Naive thymus-derived CD8-positive, alpha-beta T cell (primary cell): ENCODE measurements around the gene TMPRSS6. TPM values are rescaled to one million over a fixed set of nuclear protein-coding genes. Genes with fewer than 3 reads are reported as not detected.
A peak's percentile ranks its signal among the peaks of the same experiment; 100 is the strongest.

ENCODE experiments used
- ATAC-seq, 2 donors: fragments of 150-1000 bp; cut with Tn5 transposase in 1 of 2; sonication (Bioruptor Pico), chemical (Tn5 transposase) in 1 of 2; 1 replicate in 1 of 2; 2 replicates in 1 of 2; pipeline ENCODE4 v1.10.0; 2021; ENCODE audit warnings: mild to moderate bottlenecking in 2 of 2, moderate library complexity in 2 of 2
- POLR2A ChIA-PET: fragments of 350-600 bp; sonication (Branson Sonifier 250); formaldehyde crosslinking; loops from one replicate; lab custom pipeline; 2021; ENCODE audit warnings: antibody characterized with exemption; lab: Charles Lee
- DNase-seq, 10 donors: peaks; one replicate each; pipeline versions ENCODE4 v3.0.0 to v3.0.0-alpha.2; 2020 to 2022
- H3K27ac Mint-ChIP-seq, 10 donors: one replicate each; pipeline ENCODE4 v1.8.0; 2020 to 2022; ENCODE audit warnings: mild to moderate bottlenecking in 10 of 10, mixed read lengths in 10 of 10, moderate library complexity in 4 of 10, inconsistent platforms in 1 of 10
- H3K27me3 Mint-ChIP-seq, 5 donors: one replicate each; pipeline ENCODE4 v1.8.0; 2021 to 2022; ENCODE audit warnings: mixed read lengths in 5 of 5
- H3K36me3 Mint-ChIP-seq, 3 donors: one replicate each; pipeline ENCODE4 v1.8.0; 2020 to 2022; ENCODE audit warnings: mixed read lengths in 3 of 3, mild to moderate bottlenecking in 2 of 3, inconsistent platforms in 1 of 3
- H3K4me1 Mint-ChIP-seq, 4 donors: one replicate each; pipeline ENCODE4 v1.8.0; 2021 to 2022; ENCODE audit warnings: mixed read lengths in 4 of 4
- H3K4me3 Mint-ChIP-seq, 10 donors: one replicate each; pipeline ENCODE4 v1.8.0; 2020 to 2022; ENCODE audit warnings: mild to moderate bottlenecking in 10 of 10, mixed read lengths in 10 of 10, moderate library complexity in 6 of 10, inconsistent platforms in 1 of 10
- H3K9me3 Mint-ChIP-seq, 9 donors: one replicate each; pipeline ENCODE4 v1.8.0; 2020 to 2022; ENCODE audit warnings: mixed read lengths in 9 of 9, mild to moderate bottlenecking in 3 of 9, inconsistent platforms in 1 of 9, moderate library complexity in 1 of 9
- polyA plus RNA-seq, 3 donors: library from polyadenylated mRNA; unstranded; fragments of 300-500 nt; fragmentation: Illumina TruSeq; gene quantifications; one replicate each; pipeline ENCODE4 v1.2.3, GENCODE V29; 2021
- total RNA-seq, 8 experiments: library from RNA in 2 of 8; stranded (reverse) in 2 of 8; gene quantifications; one replicate each; pipeline ENCODE4 v1.2.3 and lab custom pipeline; 2021 to 2026

The TMPRSS6 gene
- total and polyA plus RNA-seq, 5 experiments from 2014 or later = 0.05 to 0.36 (median 0.09) TPM

DNA sequence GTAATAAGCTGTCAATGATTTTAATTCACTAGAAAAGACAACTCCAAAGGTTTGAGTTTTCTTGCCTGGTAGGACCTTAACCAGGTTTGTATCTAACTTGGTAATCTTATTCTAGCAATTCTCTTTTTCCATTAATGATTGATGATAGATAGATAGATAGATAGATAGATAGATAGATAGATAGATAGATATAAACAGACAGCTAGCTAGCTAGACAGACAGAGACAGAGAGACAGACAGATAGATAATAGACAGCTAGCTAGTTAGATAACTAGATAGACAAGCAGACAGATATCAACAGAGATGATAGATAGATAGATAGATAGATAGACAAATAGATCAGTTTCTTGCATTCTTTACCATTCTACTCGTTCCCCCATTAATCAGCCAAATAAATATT lies 15.3 kb downstream of the TMPRSS6 start:
- Mint-ChIP-seq H3K4me3 (no peak overlapping the region), H3K4me1 (peaks cover 3 to 22% (median 9%) of the 10 kb centered on the region in 4 donors), H3K27ac (no peak overlapping the region), H3K9me3 (no peaks in the 10 kb centered on the region), H3K36me3 (no peaks in the 10 kb centered on the region), H3K27me3 (peaks cover 7 to 31% (median 13%) of the 10 kb centered on the region in 5 donors)
- POLR2A ChIA-PET = no interaction called here
- no peak for DNase-seq
- no peak for ATAC-seq

DNA sequence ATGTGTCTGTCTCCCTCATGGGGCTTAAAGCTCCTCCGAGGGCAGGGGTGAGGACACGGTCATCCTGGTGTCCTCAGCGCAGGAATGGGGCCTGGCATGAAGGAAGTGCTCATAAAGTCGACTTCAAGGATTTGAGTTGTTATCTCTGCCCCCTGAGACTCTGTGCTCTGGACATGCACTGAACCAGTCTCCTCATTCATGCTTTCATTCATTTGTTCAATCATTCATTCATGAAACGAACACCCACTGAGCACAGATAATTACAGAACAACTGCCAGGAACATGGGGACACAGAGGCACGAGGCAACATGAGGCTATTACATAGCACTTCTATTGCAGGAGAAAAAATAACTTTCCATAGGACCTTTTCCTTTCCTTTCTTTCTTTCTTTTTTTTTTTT lies 16.5 kb downstream of the TMPRSS6 start:
- peaks cover 7 to 31% (median 10%) of the 10 kb centered on the region in 5 donors for H3K27me3 Mint-ChIP-seq
- POLR2A ChIA-PET = no interaction called here
- H3K27ac Mint-ChIP-seq = peak overlapping the region in 1 of 10 donors; percentile 15
- no peaks in the 10 kb centered on the region for H3K9me3 Mint-ChIP-seq
- H3K36me3 Mint-ChIP-seq = no peaks in the 10 kb centered on the region
- H3K4me1 Mint-ChIP-seq = peaks cover 0 to 12% (median 1%) of the 10 kb centered on the region in 4 donors
- no peak for DNase-seq
- H3K4me3 Mint-ChIP-seq = no peak overlapping the region
- ATAC-seq = no peak

DNA sequence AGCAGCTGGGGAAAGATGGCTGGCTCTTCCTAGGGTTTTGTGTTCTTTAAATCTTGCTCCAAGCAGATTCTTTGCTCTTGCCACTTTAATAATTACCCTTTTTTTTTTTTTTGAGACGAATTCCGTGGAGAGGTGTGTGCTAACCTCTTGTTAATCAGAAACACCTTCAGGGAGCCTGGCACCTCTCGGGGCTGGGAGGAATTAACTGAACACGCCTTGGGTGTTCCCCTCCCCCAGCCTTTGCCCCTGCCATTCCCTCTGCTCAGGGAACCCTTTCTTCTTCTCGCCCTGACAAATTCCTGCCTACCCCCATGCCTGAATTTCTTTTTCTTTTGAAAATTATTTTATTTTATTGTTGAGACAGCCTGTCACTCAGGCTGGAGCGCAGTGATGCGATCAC lies 17.5 kb downstream of the TMPRSS6 start:
- no peaks in the 10 kb centered on the region for H3K9me3 Mint-ChIP-seq
- no peaks in the 10 kb centered on the region for H3K36me3 Mint-ChIP-seq
- DNase-seq (no peak), ATAC-seq (no peak)
- H3K27ac Mint-ChIP-seq = no peak overlapping the region
- H3K4me3 Mint-ChIP-seq = no peak overlapping the region
- POLR2A ChIA-PET = interaction anchor here (0.7 kb wide), 1 partner anchor 12 kb away, joined by 4 read pairs; no protein-coding TSS in a partner anchor
- peaks cover 0 to 8% (median 2%) of the 10 kb centered on the region in 4 donors for H3K4me1 Mint-ChIP-seq
- H3K27me3 Mint-ChIP-seq = peaks cover 6 to 28% (median 8%) of the 10 kb centered on the region in 5 donors

DNA sequence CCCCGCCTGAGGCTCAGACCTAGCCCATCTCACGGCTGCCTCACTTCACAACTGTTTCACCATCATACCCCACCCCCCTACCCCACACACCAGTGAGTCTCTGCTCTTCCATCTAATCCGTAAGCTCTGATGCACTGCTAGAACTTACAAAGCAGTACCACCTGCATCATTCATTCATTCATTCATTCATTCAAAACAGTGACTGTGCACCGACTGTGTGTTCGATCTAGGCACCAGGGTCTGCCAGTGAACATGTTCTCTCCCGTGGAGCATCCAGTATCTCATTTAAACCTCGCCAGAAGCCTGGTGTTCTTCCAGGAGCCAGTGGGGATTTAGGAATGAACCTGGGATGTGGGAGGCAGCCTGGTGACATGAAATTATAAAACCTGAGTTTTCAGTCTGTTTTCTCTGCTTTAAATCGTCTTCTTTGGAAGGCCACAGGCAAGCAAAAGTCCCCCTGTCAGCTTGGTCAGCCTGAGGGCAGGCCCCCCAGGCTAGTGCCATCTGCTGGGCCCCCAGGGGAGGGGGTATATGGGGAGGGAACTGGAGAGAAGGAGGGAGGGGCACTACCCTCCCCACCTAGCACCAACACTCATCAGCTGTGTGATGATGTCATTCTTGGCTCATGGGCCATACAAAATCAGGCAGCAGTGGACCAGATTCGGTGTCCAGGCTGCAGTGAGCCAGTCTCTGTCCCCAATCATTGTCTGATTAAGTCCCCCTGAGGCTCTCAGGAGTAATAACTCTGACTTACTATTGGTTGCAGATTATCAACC lies 18.4 kb downstream of the TMPRSS6 start:
- H3K4me3 Mint-ChIP-seq = no peak overlapping the region
- H3K27me3 Mint-ChIP-seq = peaks cover under 1 to 19% (median 4%) of the 10 kb centered on the region in 5 donors
- H3K9me3 Mint-ChIP-seq = no peaks in the 10 kb centered on the region
- no peak for ATAC-seq
- DNase-seq = no peak
- POLR2A ChIA-PET = interaction anchor here (0.7 kb wide), 1 partner anchor 11 kb away, joined by 4 read pairs; no protein-coding TSS in a partner anchor
- peak overlapping the region in 1 of 10 donors; percentile 31 for H3K27ac Mint-ChIP-seq
- H3K36me3 Mint-ChIP-seq = no peaks in the 10 kb centered on the region
- H3K4me1 Mint-ChIP-seq = peaks cover 0 to 5% (median 2%) of the 10 kb centered on the region in 4 donors

DNA sequence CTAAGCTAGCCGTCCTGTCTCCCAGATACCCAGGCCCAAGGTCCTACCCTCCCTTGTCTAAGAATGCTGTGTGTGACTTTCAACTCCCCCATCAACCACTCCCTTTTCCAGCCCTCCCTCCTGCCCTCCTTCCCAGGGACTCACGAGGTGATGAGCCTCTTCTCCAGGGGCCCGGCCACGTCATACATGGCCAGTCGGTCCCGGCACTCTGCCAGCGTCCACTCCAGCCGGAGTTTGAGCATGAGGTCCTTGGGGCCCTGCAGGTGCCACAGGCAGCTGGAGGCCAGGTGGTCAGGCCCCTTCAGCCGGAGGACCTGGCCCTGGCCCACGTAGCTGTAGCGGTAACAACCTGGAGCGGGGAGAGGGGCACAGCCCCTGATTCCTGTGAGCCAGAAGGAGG lies 20.1 kb downstream of the TMPRSS6 start:
- no peak overlapping the region for H3K4me3 Mint-ChIP-seq
- POLR2A ChIA-PET = interaction anchor here (0.9 kb wide), 2 partner anchors 10 to 13 kb away, joined by 3 read pairs; no protein-coding TSS in a partner anchor
- peaks cover 0 to 4% (median 0%) of the 10 kb centered on the region in 5 donors for H3K27me3 Mint-ChIP-seq
- H3K9me3 Mint-ChIP-seq = no peaks in the 10 kb centered on the region
- no peaks in the 10 kb centered on the region for H3K36me3 Mint-ChIP-seq
- no peak overlapping the region for H3K27ac Mint-ChIP-seq
- ATAC-seq = no peak
- no peak for DNase-seq
- H3K4me1 Mint-ChIP-seq = peaks cover 0 to 2% (median 0%) of the 10 kb centered on the region in 4 donors

DNA sequence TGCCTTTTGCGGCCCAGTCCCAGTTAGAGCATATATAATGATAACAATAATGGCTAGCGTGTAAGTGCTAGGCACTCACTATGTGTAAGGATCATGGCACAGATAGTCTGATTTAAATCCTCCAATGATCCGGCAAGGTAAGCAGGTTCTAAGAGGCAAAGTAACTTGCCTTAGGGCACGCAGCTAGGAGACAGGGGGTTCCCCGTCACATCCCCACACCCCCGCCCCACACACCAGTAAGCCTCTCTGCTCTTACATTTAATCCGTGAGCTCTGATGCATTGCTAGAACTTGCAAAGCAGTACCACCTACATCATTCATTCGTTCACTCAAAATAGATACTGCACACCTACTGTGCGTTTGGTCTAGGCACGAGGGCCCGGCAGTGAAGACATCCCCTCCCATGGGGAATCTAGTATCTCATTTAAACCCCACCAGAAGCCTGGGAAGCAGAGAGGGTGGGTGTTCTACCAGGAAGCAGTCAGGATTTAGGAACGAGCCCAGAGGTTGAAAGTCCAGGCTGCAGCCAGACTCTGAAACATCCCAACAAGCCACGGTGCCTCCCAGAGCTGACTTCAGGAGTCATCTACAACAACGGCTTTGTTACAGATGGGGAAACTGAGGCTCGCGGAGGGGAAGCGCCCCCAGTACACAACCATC lies 20.6 kb downstream of the TMPRSS6 start:
- DNase-seq (no peak), ATAC-seq (no peak)
- POLR2A ChIA-PET = interaction anchor here (0.6 to 0.9 kb wide), 3 partner anchors 13 to 1391 kb away, joined by 3 to 8 read pairs (median 5); no protein-coding TSS in a partner anchor
- H3K27me3 Mint-ChIP-seq = peaks cover 0 to 3% (median 0%) of the 10 kb centered on the region in 5 donors
- no peaks in the 10 kb centered on the region for H3K9me3 Mint-ChIP-seq
- H3K36me3 Mint-ChIP-seq = no peaks in the 10 kb centered on the region
- peaks cover 0 to 2% (median 0%) of the 10 kb centered on the region in 4 donors for H3K4me1 Mint-ChIP-seq
- no peak overlapping the region for H3K4me3 Mint-ChIP-seq
- H3K27ac Mint-ChIP-seq = peak overlapping the region in 3 of 10 donors; percentile 8 to 50 (median 44)

DNA sequence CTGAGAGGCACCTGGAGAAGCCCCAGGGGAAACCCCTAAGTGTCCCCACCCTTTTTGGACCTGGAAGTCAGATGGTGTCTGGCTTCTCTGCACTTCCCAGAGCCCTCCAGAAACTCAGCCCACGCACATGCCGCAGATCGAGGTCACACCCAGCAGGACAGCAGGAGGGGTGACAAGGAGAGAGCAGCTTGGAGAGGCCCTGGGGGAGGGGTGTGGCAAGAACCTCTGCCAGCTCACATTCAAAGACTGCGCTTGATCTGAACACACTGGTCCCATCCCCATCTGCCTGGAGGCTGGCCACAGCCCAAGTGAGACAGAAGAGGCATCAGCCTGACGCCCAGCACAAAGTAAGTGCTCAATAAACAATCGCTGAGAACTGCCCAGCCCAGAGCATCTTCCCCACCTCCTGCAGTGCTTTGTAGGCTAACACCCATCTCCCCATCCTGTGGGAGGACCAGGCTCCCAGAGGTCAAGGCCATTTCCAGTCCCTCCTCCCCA lies 21.4 kb downstream of the TMPRSS6 start:
- Mint-ChIP-seq H3K27me3 (peaks cover 0 to 3% (median 0%) of the 10 kb centered on the region in 5 donors), H3K4me3 (no peak overlapping the region), H3K36me3 (no peaks in the 10 kb centered on the region), H3K9me3 (no peaks in the 10 kb centered on the region), H3K27ac (peak overlapping the region in 1 of 10 donors; percentile 41), H3K4me1 (peaks cover 0 to 5% (median 0%) of the 10 kb centered on the region in 4 donors)
- DNase-seq (no peak), ATAC-seq (no peak)
- POLR2A ChIA-PET = interaction anchor here (0.6 to 0.7 kb wide), 2 partner anchors 44 to 1392 kb away, joined by 5 to 8 read pairs; no protein-coding TSS in a partner anchor

DNA sequence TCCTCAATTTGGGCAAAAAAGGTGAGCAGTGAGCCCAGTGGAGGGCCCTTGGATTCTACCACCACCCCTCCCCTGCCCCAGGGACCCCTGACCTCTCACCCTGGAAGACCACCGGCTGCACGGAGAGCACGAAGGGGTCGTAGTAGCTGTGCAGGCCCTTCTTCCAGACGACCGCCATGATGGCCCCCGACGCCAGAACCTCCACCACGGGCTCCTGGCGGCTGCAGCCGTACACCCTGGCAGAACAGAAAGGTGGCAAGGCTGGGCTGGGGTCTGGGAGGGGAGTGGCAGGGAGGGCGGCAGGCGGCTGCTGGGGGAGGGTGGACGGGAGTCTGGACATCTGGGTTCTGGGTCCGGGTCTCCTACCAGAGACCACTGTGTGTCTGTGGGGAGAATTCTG lies 23.3 kb downstream of the TMPRSS6 start:
- no peaks in the 10 kb centered on the region for H3K9me3 Mint-ChIP-seq
- peaks cover 0 to 3% (median 0%) of the 10 kb centered on the region in 5 donors for H3K27me3 Mint-ChIP-seq
- ATAC-seq = no peak
- no peak overlapping the region for H3K4me3 Mint-ChIP-seq
- H3K36me3 Mint-ChIP-seq = no peaks in the 10 kb centered on the region
- DNase-seq = no peak
- H3K4me1 Mint-ChIP-seq = peaks cover 0 to 8% (median 5%) of the 10 kb centered on the region in 4 donors
- no peak overlapping the region for H3K27ac Mint-ChIP-seq
- POLR2A ChIA-PET = interaction anchor here (1.0 kb wide), 1 partner anchor 36 kb away, joined by 3 read pairs; no protein-coding TSS in a partner anchor

DNA sequence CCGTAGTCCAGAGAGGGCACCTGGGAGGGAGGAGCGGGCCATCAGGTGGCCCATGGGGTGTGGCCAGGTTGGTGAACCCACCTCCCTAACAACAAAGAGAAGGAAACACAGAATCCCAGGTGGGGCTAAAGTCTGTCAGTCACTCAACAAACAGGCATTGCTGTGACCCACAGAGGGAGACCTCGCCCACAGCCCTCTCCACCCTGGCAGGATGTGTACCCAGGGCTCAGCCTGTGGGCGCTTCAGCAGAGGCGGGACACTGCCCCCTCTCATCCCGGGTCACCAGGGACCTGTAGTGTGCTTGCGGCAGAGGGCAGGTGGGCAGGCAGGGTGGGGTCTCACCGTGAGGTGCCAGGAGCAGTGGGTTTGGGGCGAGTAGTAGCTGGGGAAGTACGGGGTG lies 25.1 kb downstream of the TMPRSS6 start:
- H3K27me3 Mint-ChIP-seq = peaks cover 0 to 3% (median 0%) of the 10 kb centered on the region in 5 donors
- ATAC-seq = no peak
- DNase-seq = no peak
- no peaks in the 10 kb centered on the region for H3K9me3 Mint-ChIP-seq
- no peak overlapping the region for H3K4me3 Mint-ChIP-seq
- H3K4me1 Mint-ChIP-seq = peaks cover 13 to 24% (median 17%) of the 10 kb centered on the region in 4 donors
- no peaks in the 10 kb centered on the region for H3K36me3 Mint-ChIP-seq
- POLR2A ChIA-PET = no interaction called here
- H3K27ac Mint-ChIP-seq = peak overlapping the region in 1 of 10 donors; percentile 100

DNA sequence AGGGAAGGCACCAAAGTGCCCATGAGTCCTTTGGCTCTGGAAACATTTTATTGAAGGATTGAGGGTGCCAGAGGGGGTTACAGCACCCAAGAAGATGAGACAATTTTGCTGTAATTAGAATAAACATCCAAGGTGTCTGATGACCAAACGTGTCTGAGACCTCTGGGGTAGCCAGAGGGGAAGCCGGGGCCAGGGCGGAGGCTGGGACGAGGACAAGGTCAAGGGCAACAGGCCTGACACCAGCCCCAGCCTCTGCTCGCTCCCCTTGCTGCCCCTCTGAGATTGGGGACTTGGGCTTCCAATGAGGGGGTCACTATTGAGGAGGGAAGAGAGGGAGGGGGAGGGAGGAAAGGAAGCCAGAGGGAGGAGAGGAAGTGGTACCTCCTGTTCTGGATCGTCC lies 25.6 kb downstream of the TMPRSS6 start:
- DNase-seq (no peak), ATAC-seq (no peak)
- Mint-ChIP-seq H3K27me3 (peaks cover 0 to 3% (median 0%) of the 10 kb centered on the region in 5 donors), H3K4me3 (no peak overlapping the region), H3K36me3 (no peaks in the 10 kb centered on the region), H3K9me3 (no peaks in the 10 kb centered on the region), H3K27ac (peak overlapping the region in 5 of 10 donors; percentile 37 to 100 (median 82)), H3K4me1 (peaks cover 18 to 29% (median 22%) of the 10 kb centered on the region in 4 donors)
- POLR2A ChIA-PET = no interaction called here

DNA sequence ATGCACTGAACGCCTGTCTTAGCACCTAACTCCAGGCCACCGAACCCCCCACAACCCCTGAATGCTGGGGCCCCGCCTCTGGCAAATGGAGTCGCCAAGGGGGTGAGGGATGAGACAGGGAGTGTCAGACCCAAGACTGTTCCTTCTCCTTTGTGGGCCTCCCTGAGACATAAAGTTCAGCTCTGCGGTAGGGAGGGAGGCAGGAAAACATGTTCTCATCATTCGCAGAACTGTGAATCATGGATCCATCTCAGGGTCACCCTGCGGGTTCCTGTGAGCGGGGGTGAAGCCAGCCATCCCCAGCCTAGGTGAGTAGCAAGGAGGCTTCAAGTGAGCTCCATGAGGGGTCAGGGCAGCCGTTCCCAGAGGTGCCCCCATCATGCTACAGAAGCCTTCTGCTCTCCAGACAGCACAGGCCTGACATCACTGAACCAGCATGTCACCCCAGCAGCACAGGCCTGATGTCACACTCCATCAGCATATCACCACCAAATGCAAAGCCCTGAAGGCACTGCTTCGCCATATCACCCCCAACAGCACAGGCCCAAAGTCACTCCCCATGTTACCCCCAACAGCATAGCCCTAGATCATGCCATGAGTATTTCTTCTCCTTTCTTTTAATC lies 27.2 kb downstream of the TMPRSS6 start:
- DNase-seq (no peak), ATAC-seq (no peak)
- H3K4me1 Mint-ChIP-seq = peaks cover 30 to 39% (median 32%) of the 10 kb centered on the region in 4 donors
- H3K9me3 Mint-ChIP-seq = no peaks in the 10 kb centered on the region
- peak overlapping the region in 7 of 10 donors; percentile 3 to 100 (median 69) for H3K27ac Mint-ChIP-seq
- H3K27me3 Mint-ChIP-seq = no peaks in the 10 kb centered on the region
- no peaks in the 10 kb centered on the region for H3K36me3 Mint-ChIP-seq
- POLR2A ChIA-PET = interaction anchor here (1.1 kb wide), 1 partner anchor 102 kb away, joined by 3 read pairs; no protein-coding TSS in a partner anchor
- H3K4me3 Mint-ChIP-seq = no peak overlapping the region

DNA sequence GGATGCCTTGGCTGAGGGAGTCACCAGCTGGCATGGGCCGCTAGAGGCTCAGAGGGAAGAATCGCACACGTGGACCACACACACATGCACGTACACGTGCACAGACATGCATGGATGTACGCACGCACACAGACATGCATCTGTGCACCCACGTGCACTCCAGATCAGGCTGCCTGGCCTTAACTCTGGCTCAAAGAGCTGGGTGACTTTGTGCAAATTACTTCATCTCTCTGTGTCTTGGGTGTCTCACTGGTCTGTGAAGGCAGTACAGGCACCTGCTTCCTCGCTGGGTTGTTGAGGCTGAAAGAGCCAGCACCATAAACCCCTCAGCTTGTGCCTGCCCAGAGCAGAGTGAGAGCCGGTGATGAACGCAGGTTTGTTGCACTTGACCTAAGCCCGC lies 28.7 kb downstream of the TMPRSS6 start:
- ATAC-seq (no peak), DNase-seq (no peak)
- Mint-ChIP-seq H3K4me1 (peaks cover 30 to 39% (median 32%) of the 10 kb centered on the region in 4 donors), H3K36me3 (no peaks in the 10 kb centered on the region), H3K9me3 (no peaks in the 10 kb centered on the region), H3K27me3 (peaks cover 0 to 4% (median 0%) of the 10 kb centered on the region in 5 donors), H3K4me3 (peak overlapping the region in 1 of 10 donors; percentile 48), H3K27ac (peak overlapping the region; percentile 41 to 100 (median 98))
- POLR2A ChIA-PET = no interaction called here
